Activated CD8-positive, alpha-beta memory T cell treated with anti-CD3 and anti-CD28 coated beads for 48 hours (primary cell): ENCODE data around the gene MS4A4A.
"Not testable (repeated sequence)": the region's sequence is repeated elsewhere in the genome, so short reads cannot be mapped to it uniquely, and the experiment has no call there.

ENCODE experiments used
- DNase-seq, 3 experiments: peaks; one replicate each; pipeline ENCODE4 v3.0.0-alpha.2; 2020; ENCODE audit warnings: low read depth in 2 of 3, low spot score in 2 of 3

MS4A4A gene

GRCh38 chr11:60280412-60280811, at the start of gene MS4A4A:
TSS of gene MS4A4A (plus strand) at chr11:60280666. CDS start at chr11:60280676, 10 bp downstream.
- no peak for DNase-seq

DNA sequence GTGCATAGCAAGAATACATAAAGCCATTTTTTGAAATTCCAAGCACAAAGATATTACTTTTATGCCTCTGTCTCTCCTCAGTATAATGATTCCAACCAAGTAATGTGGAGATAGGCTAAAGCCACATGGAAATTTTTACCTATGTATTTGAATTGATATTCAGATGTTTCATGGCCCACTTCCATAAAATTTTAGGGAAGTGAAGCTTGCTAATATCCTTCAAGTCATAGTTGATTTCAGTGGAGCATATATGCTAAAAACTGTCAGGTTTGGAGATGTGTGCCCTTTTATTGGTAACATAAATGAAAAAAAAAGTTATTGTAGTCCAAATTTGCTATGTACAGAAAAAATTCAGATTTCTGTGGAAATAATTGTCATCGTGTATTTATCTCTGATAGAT, 49.8 kb upstream of the MS4A4A start:
- DNase-seq: no peak

GRCh38 chr11:60235321-60235720, 45.1 kb upstream of the MS4A4A start:
- DNase-seq: no peak

DNA sequence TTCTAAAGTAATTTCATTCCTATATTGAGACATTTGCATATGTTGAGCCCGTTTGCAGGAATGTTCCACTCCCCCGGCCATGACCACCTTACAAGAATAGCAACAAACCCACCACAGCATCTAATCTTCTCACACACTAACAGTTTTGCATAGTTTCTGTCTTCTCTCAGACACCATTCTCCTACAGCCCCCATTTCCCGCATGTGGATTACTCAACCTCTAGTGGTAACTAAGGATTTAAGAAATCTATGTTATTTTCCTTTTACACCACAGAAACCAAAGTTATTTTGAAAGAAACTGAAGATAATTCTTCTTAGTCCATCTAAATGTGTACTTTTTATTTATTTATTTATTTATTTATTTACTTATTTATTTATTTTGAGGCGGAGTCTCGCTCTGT, 39.8 kb upstream of the MS4A4A start:
- no peak for DNase-seq

DNA sequence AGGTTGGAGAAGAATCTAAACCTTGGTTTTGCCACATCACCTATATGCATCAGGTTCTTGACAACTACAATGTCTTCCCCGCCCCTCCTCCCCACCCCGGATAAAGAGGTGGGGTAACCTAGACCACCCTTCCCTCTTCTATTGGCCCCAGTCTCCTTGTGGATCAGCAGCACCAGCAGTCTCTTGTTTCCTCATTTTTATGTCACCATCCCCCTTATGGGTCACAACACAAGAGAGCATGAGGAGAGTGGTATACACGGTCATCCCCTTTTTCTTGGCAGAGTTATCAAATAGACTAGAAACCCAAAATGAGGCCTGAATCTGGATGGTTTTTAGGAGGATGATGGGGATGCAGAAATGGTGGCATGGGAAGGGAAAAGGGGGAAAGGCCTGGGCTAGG, 38.7 kb upstream of the MS4A4A start:
- DNase-seq: no peak

DNA sequence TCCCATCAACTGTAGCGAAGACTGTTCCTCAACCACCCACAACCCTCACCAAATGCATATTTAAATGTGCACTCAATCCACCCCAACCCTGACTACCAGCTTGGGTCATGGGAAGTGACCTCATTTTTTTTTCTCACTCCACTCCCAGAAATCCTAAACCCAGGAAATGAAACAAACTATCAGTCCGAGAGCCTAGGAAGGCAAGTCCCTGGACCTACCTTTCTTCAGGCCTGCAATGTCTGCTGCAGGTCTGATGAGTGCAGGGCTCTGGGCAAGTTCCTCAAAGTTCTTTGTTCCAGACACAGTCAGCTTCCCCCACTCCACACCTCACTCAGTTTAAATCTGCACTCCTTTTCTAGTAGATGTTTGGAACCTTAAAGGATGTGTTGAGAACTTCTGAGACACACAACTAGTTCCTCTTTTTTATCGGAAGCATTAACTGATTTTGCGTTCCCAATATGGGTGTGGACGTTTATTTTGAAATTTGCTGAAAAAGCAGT, 37.7 kb upstream of the MS4A4A start, which contains the start of gene MS4A4E:
Gene MS4A4E (minus strand): TSS at position 398 of the 500 bp plus-strand sequence. CDS start 13,082 bp downstream, outside the sequence.
- no peak for DNase-seq

GRCh38 chr11:60251485-60252212, 28.8 kb upstream of the MS4A4A start:
- DNase-seq: no peak

DNA sequence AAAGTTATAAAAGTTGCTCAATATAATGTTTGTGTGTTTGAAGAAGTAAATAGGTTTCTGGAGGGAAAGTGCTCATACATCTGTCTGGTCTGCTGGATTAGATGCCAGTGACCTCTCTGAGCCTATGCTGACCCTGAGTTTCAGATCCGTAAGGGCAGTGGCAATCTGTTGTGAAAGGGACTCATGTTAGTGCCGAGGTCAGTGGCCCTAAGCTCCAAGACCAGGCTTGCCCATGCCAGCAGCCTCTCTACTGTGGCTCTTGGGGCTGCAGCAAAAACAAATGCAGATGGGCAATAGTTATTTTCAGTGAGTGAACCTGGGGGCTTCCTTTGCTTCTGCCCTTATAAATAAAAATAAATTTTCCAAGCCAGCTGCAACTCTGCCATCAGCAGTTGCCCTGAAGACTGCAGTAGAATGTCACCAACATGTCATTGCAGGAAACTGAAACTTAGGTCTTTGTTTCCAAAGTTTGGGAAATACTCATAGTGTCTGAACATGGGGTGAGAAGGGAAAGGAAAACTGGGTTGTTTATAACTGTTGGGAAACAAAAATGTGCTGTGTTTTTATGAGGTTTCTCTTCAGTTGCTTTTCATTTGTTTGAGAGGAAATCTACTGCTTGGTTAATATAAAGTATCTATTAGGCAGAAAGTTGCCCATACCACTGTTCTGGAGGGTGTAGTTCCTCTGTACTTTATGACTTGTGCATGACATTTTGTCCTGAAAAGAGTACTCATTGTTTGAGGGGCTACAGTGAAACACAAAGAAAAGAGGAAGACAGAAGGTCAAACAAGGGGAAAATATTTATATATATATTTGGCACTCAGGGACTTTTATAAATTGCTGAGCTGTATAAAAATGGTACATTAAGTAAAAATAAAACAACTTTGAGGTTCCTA, 28.0 kb upstream of the MS4A4A start:
- DNase-seq: no peak

DNA sequence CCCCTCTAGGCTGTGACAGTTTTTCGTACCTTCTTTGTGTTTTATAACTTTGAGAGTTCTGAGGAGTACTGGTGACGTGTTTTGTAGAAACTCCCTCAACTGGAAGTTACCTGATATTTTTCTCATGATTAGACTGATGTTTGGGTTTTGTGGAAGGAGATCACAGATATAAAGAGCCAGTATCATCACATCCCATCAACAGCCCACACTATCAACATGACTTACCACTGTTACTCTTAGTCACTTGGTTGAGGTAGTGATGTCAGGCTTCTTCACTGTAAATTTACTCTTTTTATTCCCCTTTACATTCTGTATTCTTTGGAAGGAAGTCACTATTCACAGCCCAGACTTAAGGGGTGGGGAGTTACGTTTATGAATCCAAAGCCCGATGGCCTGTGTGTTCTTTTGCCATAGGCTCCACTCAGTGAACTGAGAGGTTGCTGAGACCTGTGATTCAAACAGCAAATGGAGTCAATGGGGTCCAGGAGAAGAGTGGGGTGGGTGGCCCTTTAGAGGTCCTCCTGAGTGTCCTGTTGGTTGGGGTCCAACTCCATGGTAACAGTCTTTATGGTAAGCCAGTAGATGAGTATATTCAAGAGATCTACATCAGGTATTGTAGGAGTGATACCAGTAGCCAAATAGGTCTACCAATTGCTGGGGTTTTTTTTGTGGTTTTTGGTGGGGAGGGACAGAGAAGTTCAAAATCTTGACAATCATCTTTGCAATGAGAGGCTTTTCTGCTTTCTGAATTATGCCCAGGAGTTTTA, 22.3 kb upstream of the MS4A4A start:
- DNase-seq: no peak

- no peak for DNase-seq
Observed at GRCh38 chr11:60261014-60261413, 19.5 kb upstream of the MS4A4A start.

DNA sequence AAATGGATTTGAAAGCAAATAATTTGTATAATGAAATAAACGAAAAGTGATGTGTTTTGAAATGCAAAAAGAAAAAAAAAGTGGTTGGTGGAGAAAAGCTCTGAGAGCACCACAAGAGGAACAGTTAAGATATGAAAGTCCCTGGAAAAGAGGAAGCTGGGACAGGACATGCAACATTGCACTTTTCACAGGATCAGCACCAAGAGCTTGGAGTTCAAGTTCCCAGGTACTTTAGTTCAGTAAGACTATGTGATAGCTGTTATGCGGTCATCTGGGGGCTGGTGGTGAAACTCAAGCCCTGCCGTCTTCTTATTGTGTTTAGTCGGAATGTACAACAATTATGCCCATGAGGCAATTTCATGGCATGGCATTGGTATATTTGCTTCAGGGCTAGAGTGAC, 17.1 kb upstream of the MS4A4A start:
- no peak for DNase-seq

- DNase-seq: no peak
Observed at GRCh38 chr11:60264644-60265043, 15.8 kb upstream of the MS4A4A start.

- no peak for DNase-seq
Observed at GRCh38 chr11:60265373-60266214, 14.9 kb upstream of the MS4A4A start.

GRCh38 chr11:60274416-60274815, 6.0 kb upstream of the MS4A4A start:
- DNase-seq: no peak

DNA sequence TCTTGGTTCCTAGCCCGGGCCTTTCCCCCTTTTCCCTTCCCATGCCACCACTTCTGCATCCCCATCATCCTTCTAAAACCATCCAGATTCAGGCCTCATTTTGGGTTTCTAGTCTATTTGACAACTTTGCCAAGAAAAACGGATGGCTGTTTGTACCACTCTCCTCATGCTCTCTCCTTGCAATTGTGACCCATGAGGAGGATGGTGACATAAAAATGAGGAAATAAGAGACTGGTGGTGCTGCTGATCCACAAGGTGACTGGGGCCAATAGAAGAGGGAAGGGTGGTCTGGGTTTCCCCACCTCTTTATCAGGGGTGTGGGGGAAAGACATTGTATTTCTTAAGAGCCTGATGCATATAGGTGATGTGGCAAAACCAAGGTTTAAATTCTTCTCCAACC, 1.0 kb downstream of the MS4A4A start:
- no peak for DNase-seq

- DNase-seq: no peak
Observed at GRCh38 chr11:60282286-60282685, 1.8 kb downstream of the MS4A4A start.

DNA sequence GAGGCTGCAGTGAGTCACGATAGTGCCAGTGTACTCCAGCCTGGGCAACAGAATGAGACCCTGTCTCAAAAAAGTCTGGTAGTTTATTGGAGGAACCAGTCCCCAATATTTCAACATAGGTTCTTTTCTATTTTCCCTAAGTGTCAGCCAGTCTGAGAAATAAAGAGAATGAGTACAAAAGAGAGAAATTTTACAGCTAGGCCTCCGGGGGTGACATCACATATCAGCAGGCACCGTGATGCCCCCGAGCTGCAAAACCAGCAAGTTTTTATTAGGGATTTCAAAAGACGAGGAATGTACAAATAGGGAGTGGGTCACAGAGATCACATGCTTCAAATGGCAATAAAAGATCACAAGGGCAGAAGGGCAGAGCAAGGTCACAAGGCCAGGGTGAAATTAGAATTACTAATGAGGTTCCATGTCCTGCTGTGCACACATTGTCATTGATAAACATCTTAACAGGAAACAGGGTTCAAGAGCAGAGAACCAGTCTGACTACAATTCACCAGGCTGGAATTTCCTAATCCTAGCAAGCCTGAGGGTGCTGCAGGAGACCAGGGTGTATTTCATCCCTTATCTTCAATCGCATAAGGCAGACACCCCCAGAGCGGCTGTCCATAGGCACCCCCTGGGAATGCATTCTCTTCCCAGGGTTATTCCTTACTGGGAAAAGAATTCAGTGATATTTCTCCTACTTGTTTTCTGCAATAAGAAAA, 5.1 kb downstream of the MS4A4A start:
- DNase-seq: not testable (repeated sequence)

DNA sequence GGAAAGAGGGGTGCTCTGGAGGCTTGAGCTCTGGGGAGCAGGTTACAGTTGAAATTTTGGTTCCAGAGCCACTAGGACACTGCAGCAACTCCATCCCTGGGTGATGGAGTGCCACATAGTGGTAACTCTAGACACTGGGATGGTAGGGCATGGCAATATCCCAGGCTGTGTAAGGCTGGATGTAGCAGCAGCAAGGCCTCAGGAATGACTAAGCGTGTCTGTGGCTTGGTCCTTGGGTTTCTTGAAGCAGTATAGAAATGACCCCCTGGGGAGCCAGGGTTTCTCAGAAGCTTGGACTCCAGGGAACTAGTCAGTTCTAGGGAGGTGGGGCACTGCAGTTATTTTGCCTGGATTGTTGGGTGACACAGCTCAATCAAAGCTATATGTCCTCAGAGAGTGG, 8.1 kb downstream of the MS4A4A start:
- DNase-seq: no peak

- no peak for DNase-seq
Observed at GRCh38 chr11:60292145-60292544, 11.7 kb downstream of the MS4A4A start.

- no peak for DNase-seq
Observed at GRCh38 chr11:60301178-60301577, 20.7 kb downstream of the MS4A4A start.
